Hippocampal formation (tissue), 2 donors: Measurements from ENCODE around the gene NPPA.
"Not testable (repeated sequence)": the region's sequence is repeated elsewhere in the genome, so short reads cannot be mapped to it uniquely, and the experiment has no call there.

Experiments used
- DNase-seq, 2 donors: peaks; one replicate each; lab custom pipeline; 2025; lab: John Stamatoyannopoulos, UW

The NPPA gene

DNA sequence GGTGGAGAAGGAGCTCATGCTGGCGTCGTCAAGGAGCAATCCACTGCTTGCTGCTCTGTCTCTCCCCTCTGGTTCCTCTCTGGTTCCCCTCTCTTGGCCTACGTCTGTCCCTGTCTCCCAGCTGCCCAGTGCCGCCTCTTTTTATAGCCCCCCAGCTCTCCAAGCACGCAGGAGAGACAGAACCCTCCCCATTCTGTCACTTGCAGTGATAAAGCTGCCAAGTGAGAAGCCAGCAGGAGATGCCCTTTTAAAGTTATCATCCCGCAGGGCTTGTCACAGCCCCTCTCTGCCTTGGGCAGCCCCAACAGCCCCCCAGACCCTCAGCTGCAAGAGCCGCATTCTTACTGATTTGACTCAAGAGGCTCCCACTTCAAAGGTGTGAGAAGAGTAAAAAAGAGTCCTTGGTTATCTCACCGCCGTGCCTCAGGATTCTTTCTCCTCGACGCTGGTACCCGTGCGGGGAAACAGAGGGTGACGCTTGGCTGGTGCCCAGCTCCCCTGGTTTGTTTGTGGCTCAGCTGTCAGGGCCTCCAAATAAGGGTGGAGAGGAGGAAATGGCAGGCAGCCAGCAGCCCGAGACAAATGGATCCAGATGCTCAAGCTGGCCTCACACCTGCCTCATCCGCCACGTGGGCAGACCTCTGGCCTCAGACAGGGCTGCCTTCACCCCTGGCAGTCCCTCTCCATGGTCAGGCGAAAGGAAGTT lies at the start of gene NPPA:
Gene NPPA (minus strand): TSS at position 117 of the 706 bp plus-strand sequence. CDS start 99 bp downstream, at position 18.
- DNase-seq: no peak

DNA sequence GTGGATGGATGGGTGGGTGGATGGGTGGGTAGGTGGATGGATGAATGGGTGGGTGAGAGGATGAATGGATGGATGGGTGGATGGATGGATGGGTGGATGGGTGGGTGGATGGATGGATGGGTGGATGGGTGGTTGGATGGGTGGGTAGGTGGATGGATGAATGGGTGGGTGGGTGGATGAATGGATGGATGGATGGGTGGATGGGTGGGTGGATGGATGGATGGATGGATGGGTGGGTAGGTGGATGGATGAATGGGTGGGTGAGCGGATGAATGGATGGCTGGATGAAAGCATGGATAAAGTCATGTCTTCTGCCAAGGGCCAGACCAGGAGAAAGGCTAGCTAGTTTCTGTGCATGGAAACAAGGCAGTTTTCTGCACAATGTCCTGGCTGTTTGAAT lies 46.9 kb upstream of the NPPA start:
- DNase-seq: not testable (repeated sequence)

DNA sequence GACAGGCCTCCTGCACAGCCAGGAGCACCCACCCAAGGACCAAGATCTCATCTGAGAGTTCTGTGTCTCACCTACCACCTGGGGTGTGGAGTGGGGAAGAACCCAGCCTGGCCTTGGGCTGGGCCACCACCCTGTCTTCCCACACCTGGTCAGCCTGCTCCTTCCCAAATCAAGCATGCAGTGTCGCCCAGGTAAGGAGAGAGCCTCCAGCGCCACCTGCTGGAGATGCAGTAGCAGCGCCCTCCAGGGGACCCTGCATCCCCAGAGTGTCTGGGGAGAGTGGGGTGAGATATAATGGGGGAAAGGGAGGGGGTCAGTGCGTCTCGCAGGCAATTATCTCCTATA lies 46.3 kb upstream of the NPPA start:
- no peak for DNase-seq

DNA sequence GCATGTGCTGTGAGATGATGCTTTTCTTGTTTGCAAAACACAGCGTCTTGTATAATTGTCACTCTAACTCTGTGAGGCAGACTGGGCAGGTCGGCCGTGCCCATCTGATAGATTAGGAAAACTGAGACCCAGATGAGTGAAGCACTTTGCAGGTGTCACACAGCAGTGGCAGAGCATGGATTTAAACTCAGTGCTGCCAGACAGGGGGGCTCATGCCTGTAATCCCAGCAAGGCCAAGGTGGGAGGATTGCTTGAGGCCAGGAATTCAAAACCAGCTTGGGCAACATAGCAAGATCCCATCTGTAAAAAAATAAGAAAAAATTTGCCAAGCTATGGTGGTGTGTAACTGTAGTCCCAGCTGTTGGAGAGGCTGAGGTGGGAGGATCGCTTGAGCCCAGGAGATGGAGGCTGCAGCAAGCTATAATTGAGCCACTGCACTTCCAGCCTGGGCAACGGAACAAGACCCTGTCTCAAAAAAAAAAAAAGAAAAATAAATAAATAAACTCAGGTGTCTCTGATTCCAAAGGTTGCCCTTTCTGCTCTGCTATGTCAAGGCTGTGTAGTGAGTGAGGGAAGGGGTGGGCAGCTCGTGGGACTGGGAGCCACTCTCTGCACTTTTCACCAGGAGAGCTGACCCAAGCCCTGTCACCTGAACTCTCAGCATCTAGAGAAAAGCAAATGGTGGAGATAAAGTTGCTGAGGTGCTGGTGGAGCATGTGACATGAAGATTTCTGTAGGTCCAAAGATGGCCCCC lies 44.0 kb upstream of the NPPA start:
- no peak for DNase-seq

DNA sequence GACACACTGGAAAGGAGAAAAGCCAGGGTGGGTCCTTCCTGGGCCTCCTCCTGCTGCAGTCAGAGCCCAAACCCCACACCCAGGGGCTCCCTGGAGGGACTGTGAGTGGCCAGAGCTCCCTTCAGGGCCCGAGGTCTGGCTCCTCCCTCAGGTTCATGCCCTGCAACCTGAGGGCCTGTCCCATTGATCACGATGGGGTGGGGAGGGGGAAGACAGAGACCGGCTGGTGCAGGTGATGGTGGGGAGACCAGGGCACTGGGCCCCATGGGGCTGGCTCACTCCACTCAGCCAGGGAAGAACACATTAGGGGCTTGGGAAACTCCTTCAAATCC lies 41.3 kb upstream of the NPPA start:
- no peak for DNase-seq

DNA sequence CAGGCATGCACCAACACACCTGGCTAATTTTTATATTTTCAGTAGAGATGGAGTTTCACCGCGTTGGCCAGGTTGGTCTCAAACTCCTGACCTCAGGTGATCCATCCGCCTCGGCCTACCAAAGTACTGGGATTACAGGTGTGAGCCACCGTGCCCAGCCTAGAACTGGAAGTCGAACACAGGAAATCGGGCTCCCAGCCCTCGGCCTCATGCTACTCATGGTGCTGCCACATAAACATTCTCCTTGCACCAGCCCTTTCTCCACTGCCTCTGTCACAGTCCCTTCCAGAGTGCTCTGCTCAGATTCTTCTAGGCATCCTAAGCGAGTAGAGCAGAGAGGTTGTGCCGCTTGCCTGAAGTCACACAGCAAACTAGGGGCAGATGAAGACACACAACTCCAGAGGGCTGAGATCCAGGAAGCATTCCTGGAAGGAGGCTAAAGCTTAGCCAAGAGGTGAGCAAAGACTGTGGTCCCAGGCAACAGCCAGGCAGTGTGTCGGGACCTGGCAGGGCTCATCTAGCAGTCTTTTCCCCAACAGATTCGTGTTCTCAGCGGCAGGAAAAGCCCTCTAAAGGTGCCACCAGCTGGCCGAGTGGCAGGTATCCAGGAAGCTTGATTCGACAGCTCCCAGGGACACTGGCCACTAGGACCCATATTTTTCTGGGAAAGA lies 40.8 kb upstream of the NPPA start:
- DNase-seq: no peak

DNA sequence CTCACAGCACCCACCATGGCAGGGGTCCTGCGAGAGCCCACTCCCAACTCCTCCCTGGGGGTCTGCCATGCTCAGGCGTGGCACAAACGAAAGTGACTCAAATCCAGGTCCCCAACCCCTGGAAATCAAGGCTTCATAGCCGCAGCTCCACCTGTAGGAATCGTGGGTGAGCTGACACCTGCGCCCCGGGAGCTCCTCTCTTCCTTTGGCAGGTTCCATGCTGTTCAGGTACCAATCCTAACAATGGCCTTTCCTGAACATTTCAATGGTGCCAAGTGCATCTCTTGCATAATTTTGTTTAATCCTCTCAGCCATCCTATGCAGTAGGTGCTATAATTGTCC lies 40.1 kb upstream of the NPPA start:
- no peak for DNase-seq

DNA sequence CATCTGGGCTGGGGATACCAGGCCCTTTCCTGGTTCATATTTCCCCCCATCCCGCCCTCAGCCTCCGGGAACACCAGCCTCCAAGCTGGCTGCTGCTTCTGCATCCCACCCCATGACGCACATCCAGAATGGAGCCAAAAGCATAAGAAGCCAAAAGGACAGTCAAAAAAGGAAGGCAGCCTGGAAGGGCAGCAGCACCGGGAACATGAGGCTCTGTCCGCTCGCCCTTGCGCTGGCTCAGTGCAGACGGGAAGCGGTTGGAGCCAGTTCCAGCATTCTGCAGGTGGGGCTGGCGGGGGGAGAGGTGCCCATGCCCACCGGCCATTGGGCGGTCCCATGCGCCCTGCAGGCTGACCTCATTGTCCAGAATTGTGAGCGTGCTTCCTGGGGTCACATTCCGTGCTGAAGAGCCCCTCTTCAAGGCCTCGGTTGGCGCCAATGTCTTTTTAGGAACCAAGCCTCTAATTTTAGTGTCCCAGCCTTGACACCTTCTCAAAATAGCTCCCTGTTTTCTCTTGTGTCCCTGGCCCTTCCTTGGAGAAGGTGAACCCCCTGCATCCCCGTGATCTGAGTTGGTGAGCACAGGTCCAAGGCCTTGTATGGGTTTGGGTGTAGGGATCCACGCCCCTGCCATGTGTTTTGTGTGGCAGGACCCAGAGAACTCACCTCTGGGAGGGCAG lies 39.5 kb upstream of the NPPA start:
- DNase-seq: no peak

DNA sequence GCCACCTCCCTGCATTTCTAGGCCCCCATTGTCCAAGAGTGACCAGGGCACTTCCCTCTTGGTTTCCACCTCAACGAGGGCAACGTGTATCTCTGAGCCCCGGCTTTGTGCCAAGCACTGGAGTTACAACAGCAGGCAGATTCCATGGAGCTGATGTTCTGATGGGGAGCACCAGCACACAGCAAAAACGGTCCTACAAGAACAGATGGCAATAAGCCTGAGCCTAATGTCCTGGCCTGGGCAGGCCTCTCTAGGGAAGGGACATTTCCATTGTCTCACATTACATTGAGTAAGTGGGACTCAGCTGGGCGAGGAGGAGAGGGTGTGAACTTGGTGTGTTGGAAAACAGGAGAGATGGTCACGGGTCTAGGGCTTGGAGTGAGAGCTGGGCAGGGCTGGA lies 38.3 kb upstream of the NPPA start:
- DNase-seq: no peak

DNA sequence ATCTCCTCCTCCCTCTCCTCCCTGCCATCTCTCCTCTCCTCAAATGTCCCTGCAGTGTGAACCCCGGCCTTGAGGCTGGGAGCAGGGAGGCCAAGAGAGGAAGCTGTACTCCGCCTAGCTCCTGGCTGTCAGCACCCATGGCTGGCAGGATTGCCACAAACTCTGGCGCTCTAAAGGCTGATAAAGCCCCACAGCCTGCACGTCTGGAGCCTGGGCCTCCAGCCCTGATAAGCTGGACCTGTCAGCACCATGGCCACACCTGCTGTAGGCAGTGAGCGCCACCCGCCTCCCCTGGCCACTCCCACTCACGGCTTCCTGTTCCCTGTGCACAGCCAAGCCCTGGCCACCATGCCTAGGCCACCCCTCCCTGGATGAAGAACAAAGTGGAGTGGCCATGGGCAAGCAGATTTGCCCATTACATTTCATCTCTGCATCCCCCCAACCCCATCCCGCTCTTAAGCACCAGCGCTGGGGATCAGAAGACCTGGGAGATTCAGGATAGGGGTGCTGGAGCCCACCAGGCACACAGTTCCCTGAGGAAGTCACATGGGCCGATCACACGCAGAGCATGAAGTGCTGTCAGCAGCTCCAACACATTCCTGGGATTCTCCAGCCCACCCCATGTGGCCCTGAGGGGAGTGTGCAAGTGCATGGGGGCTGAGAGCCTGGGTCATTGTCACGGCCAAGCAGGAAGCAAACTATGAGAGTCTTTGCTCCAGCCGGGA lies 35.4 kb upstream of the NPPA start:
- DNase-seq: no peak

DNA sequence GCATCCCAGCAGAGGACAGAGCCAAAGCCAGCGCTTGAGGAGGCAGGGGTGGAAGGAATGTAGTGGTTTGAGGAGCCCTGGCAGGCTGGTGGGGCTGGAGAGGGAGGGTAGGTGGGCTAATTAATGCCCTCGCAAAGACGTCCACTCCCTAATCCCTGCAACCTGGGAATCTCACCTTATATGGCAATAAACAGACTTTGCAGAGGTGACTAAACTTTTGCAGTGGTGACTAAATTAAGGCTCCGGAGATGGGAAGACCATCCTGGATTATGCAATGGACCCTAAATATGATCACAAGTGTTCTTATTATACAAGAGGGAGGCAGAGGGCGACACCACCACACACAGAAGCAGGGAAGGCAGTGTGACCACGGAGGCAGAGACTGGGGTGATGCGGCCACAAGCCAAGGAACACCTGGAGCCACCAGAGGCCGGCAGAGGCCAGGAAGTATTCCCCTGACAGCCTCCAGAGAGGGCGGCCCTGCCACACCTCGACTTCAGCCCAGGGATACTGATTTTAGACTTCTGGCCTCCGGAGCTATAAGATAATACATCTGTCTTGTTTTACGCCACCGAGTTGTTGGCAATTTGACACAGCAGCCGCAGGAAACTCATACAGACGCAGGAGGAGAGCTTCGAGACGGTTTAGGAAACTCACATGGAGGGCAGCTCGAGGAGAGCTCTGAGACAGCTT lies 34.3 kb upstream of the NPPA start:
- DNase-seq: no peak

DNA sequence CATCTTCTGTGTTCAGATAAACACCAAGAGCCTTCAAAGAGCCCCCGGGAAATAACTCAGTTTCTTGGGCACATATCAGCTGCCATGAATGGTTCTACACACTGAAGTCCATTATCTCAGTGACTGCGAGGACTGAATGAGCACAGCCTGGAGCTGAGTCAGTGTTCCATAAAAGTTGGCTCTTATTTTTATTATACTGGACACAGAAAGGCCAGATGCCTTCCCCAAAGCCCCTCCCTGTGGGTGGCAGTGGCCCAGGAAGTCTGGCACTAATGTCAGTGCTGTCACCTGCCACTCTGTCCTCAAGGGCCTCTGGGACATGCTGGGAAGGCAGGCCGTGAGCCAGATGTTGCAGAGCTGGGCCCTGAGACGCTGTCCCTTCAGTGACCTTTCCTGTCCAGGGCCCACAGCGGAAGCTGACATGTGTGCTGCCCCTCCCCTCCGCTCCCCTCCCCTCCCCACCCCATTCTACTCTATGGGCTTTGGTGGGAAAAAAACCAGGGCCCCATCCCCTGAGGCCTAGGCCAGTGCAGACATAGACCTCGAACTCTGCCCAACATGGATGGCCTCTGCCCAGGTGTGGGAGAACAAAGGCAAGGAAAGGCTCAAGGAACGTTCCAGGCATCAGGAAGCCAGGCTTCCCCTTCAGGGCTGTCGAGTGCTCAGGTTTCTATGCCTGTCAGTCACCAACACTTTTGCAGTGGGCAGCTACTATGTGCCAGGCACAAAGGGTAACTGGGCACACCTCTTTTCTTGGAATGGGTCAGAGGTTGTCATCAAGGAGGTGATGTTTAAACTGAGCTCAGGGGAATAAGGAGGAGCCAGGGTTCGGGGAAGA lies 33.5 kb upstream of the NPPA start:
- peak in 1 of 2 donors; percentile 26 for DNase-seq

DNA sequence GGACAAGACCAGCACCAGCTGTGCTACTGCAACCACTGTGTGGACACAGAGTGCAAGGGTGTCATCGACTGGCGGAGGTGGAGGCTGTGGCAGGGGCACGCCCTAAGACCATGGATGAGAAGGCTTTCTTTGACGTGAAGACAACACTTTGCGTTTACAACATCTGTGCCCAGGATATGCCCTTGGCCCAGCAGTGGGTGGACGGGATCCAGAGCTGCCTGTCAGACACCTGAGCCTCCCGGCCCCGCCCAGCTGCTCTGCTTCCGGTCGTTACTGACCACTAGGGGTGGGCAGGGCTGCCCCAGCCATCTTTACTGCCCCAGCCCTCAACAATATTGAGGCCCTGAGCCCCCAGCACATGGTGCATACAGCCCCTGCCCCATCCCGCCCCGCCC lies 32.6 kb upstream of the NPPA start:
- DNase-seq: no peak

DNA sequence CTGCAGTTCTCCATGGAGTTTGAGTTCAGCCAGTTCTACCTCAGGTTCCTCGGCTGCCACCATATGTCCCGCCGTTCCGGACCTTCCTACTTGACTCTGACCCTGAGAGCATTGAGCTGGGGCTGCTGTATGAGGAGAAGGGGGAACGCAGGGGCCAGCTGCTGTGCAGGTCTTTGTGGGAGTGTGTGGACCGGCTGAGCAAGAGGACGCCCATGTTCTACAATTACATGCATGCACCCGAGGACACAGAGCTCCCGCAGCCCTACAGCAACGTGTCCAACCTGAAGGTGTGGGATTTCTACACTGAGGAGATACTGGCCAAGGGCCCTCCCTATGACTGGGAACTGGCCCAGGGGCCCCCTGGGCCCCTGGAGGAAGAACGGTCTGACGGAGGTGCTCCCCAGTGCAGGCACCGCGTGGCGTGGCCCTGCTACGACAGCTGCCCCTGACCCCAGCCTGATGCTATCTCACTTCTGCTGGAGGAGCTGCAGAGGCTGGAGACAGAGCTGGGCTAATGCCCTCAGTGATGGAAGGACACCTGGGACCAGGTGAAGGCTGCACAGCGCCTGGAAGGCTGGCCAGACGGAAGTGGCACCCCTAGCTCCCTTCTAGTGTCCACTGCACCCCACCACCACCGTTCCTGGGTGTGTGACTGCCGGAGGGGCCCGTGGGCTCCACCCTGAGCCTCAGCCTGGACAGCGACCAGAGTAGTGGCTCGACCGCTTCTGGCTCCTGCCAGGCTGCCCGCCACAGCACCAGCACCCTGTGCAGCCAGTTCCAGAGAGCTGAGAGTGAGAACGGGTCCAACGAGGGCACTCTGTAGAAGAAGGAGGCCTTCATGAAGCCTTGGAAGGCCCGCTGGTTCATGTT lies 32.0 kb upstream of the NPPA start:
- no peak for DNase-seq

DNA sequence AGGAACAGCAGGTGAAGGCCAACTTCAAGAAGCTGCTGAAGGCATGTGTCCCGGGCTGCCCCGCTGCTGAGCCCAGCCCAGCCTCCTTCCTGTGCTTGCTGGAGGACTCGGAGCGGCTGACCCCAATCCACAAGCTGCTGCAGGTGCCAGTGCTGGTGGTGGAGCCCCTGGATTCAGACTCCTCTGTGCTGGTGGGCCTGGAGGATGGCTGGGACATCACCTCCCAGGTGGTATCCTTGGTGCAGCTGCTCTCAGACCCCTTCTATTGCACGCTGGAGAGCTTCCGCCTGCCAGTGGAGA lies 31.3 kb upstream of the NPPA start:
- DNase-seq: no peak

DNA sequence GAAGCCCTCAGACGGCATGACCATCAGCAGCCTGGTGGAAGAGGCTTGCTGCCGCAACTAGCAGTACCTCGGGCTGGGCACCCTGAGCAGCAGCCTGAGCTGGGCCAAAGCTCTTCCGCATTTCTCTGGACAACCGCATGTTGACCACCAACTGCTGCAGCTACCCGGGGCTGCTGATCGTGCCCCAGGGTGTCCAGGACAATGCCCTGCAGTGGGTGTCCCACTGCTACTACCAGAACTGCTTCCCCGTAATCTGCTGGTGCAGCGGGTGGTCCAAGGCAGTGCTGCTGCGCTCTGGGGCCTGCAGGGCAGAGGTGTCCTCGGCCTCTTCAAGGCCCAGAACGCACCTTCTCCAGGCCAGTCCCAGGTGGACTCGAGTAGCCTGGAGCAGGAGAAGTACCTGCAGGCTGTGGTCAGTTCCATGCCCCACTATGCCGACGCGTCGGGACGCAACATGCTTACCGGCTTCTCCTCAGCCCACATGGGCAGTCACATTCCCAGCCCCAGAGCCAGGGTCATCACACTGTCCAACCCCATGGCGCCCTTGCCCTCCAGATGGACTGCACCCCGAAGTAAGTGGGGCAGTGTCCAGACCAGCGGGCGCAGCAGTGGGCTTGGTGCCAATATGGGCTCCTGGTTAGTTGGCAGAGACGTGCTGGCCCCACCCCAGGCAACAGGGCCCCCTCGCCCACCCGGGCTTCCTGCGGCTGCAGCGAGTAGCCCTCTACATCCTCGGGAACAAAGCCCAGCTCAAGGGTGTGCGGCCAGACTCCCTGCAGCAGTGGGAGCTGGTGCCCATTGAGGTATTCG lies 30.7 kb upstream of the NPPA start:
- DNase-seq: no peak

DNA sequence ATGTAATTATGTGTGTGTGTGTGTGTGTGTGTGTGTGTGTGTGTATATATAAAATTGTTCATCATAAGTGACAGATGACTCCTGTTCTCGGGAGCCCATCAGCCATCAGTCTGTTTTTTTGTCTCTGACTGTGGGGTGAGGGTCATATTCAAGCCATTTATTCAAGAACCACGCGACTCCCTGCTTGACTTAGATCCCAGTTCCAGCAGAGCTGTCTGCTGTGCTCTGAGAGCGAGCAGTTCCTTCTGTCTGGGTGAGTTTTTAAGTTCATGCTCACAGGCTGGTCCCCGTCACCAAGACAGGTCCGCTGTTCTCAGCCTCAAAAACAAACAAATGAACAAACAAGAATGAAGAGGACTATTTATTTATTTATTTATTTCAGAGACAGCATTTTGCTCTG lies 29.5 kb upstream of the NPPA start:
- DNase-seq: no peak

DNA sequence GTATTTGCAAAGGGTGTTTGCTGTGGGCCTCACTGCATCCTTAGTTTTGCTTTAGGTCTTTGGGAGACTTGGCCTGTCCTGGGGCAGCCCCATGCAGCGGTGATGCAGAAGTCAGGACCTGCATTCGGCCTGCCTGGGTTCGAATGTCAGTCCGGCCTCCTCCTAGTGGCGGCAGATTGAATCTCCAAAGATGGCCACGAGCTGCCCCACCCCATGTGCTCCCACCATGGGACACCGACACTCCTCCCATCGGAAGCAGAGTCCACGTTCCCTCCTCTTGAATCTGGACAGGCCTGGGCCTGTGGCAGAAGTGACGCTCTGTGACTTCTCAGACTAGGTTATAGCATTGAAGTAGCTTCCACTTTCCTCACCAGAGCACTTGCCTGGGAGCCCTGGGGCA lies 27.5 kb upstream of the NPPA start:
- DNase-seq: no peak

DNA sequence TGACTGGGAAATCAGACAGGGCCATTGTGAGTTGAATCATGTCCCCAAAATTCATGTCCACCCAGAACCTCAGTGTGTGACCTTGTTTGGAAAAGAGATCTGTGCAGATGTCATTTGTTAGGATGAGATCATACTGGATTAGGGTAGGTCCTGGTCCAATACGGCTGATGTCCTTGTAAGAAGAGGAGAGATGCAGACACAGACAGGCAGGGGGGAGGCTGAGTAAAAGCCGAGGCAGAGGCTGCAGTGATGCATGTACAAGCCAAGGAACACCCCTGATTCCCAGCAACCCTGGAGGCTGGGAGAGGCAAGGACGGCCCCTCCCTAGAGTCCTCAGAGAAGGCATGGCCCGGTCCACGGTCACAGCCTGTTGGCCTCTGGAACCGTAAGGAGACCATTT lies 27.0 kb upstream of the NPPA start:
- DNase-seq: no peak
